Mesenchymal stem cell (in vitro differentiated cells and primary cell): ENCODE measurements around the gene MED13L.
"Not testable (repeated sequence)": the region's sequence is repeated elsewhere in the genome, so short reads cannot be mapped to it uniquely, and the experiment has no call there.

Experiments used
- DNase-seq: peaks from one replicate; pipeline ENCODE4 v3.0.0-alpha.2; 2013
- H2AFZ ChIP-seq: one replicate; pipeline ENCODE4 v1.6.1; 2013; ENCODE audit warnings: low read depth, mild to moderate bottlenecking, control low read depth, inconsistent platforms, low read length, moderate library complexity
- H2AK5ac ChIP-seq: 2 replicates; pipeline ENCODE4 v1.6.1; 2013; ENCODE audit warnings: low read length, moderate library complexity, mild to moderate bottlenecking, inconsistent platforms; ENCODE audit not compliant: severe bottlenecking
- H2BK120ac ChIP-seq: one replicate; pipeline ENCODE4 v1.6.1; 2013; ENCODE audit warnings: low read depth, mild to moderate bottlenecking, inconsistent platforms, low read length, moderate library complexity
- H2BK12ac ChIP-seq, 2 experiments: one replicate each; pipeline ENCODE4 v1.6.1; 2013; ENCODE audit warnings: inconsistent platforms in 2 of 2, low read length in 2 of 2, mild to moderate bottlenecking in 2 of 2, moderate library complexity in 2 of 2, control low read depth in 1 of 2
- H2BK15ac ChIP-seq: one replicate; pipeline ENCODE4 v1.6.1; 2013; ENCODE audit warnings: mild to moderate bottlenecking, low read depth, inconsistent platforms; ENCODE audit not compliant: poor library complexity, severe bottlenecking
- H2BK5ac ChIP-seq: 2 replicates; pipeline ENCODE4 v1.6.1; 2013; ENCODE audit warnings: low read depth, mild to moderate bottlenecking, low read length, control low read depth, inconsistent platforms; ENCODE audit not compliant: poor library complexity, severe bottlenecking
- H3K14ac ChIP-seq, 2 experiments: one replicate each; pipeline ENCODE4 v1.6.1; 2013; ENCODE audit warnings: inconsistent platforms in 2 of 2, low read length in 2 of 2, control low read depth in 1 of 2, mild to moderate bottlenecking in 1 of 2, moderate library complexity in 1 of 2
- H3K18ac ChIP-seq, 2 experiments: one replicate each; pipeline ENCODE4 v1.6.1; 2013; ENCODE audit warnings: inconsistent platforms in 2 of 2, low read length in 2 of 2, control low read depth in 1 of 2, low read depth in 1 of 2, mild to moderate bottlenecking in 1 of 2
- H3K23ac ChIP-seq, 2 experiments: one replicate each; pipeline ENCODE4 v1.6.1; 2013; ENCODE audit warnings: inconsistent platforms in 2 of 2, low read length in 2 of 2, mild to moderate bottlenecking in 2 of 2, moderate library complexity in 2 of 2, control low read depth in 1 of 2
- H3K27ac ChIP-seq: 2 replicates; pipeline ENCODE4 v1.5.1; 2013; ENCODE audit warnings: mild to moderate bottlenecking, moderate library complexity, low read length, control low read depth, inconsistent platforms; ENCODE audit not compliant: poor library complexity, severe bottlenecking
- H3K27me3 ChIP-seq, 2 experiments: 2 replicates each; pipeline versions ENCODE4 v1.6.1 to v1.7.0; 2013; ENCODE audit warnings: low read length in 2 of 2, mild to moderate bottlenecking in 2 of 2, moderate library complexity in 2 of 2, control low read depth in 1 of 2, inconsistent platforms in 1 of 2; ENCODE audit not compliant: control insufficient read depth in 1 of 2, insufficient read depth in 1 of 2
- H3K36me3 ChIP-seq, 2 experiments: 2 replicates each; pipeline versions ENCODE4 v1.6.1 to v1.7.0; 2013; ENCODE audit warnings: low read length in 2 of 2, control low read depth in 1 of 2, inconsistent platforms in 1 of 2, low read depth in 1 of 2, mild to moderate bottlenecking in 1 of 2; ENCODE audit not compliant: insufficient read depth in 2 of 2, control insufficient read depth in 1 of 2
- H3K4ac ChIP-seq, 2 experiments: one replicate each; pipeline ENCODE4 v1.6.1; 2013; ENCODE audit warnings: inconsistent platforms in 2 of 2, low read length in 2 of 2, mild to moderate bottlenecking in 2 of 2, moderate library complexity in 2 of 2, control low read depth in 1 of 2, low read depth in 1 of 2
- H3K4me1 ChIP-seq: 2 replicates; pipeline ENCODE4 v1.6.1; 2013; ENCODE audit warnings: low read depth, low read length, control low read depth; ENCODE audit not compliant: control insufficient read depth, insufficient read depth
- H3K4me2 ChIP-seq: 2 replicates; pipeline ENCODE4 v1.6.1; 2013; ENCODE audit warnings: low read length, mild to moderate bottlenecking, inconsistent platforms; ENCODE audit not compliant: poor library complexity, severe bottlenecking
- H3K4me3 ChIP-seq, 2 experiments: 2 replicates each; pipeline versions ENCODE4 v1.5.1 to v1.7.0; 2013; ENCODE audit warnings: low read length in 2 of 2, mild to moderate bottlenecking in 2 of 2, control low read depth in 1 of 2, low read depth in 1 of 2; ENCODE audit not compliant: insufficient read depth in 1 of 2
- H3K79me1 ChIP-seq: replicated peaks from 2 replicates; pipeline ENCODE4 v1.6.1; 2013; ENCODE audit warnings: mild to moderate bottlenecking, control low read depth, low read length, inconsistent platforms; ENCODE audit not compliant: poor library complexity, severe bottlenecking
- H3K9ac ChIP-seq: 2 replicates; pipeline ENCODE4 v1.7.0; 2013; ENCODE audit warnings: mild to moderate bottlenecking, low read length, moderate library complexity
- H3K9me3 ChIP-seq: 2 replicates; pipeline ENCODE4 v1.7.0; 2013; ENCODE audit warnings: mild to moderate bottlenecking, low read length; ENCODE audit not compliant: control insufficient read depth
- H4K8ac ChIP-seq: one replicate; pipeline ENCODE4 v1.6.1; 2013; ENCODE audit warnings: inconsistent platforms, mild to moderate bottlenecking, low read length, moderate library complexity
- H4K91ac ChIP-seq: one replicate; pipeline ENCODE4 v1.6.1; 2013; ENCODE audit warnings: mild to moderate bottlenecking, low read length, inconsistent platforms
- WGBS: methylation state at CpG from one replicate; pipeline ENCODE4 v1.1.7; 2013; ENCODE audit warnings: mixed read lengths; 5-methylcytosine and 5-hydroxymethylcytosine counted together

MED13L gene

GRCh38 chr12:116288735-116289134 lies 11.2 kb upstream of the MED13L start:
- H3K4me3 ChIP-seq: peak overlapping the region in 1 of 2 experiments; percentile 8
- H3K9me3 ChIP-seq: no peaks in the 10 kb centered on the region
- WGBS: 100% methylated on average over 3 of the region's 3 CpGs
- no peak overlapping the region for H3K4me2 ChIP-seq
- H3K23ac ChIP-seq: no peak overlapping the region
- no peak overlapping the region for H2BK5ac ChIP-seq
- H3K9ac ChIP-seq: no peak overlapping the region
- DNase-seq: no peak
- no peaks in the 10 kb centered on the region for H3K79me1 ChIP-seq
- no peaks in the 10 kb centered on the region for H3K27me3 ChIP-seq
- H2BK12ac ChIP-seq: no peak overlapping the region
- H4K91ac ChIP-seq: no peak overlapping the region
- H2BK120ac ChIP-seq: no peak overlapping the region
- H3K4me1 ChIP-seq: no peaks in the 10 kb centered on the region
- H2AFZ ChIP-seq: no peak overlapping the region
- H3K4ac ChIP-seq: no peak overlapping the region
- no peak overlapping the region for H4K8ac ChIP-seq
- no peak overlapping the region for H3K14ac ChIP-seq
- no peak overlapping the region for H2BK15ac ChIP-seq
- no peak overlapping the region for H3K27ac ChIP-seq
- no peak overlapping the region for H2AK5ac ChIP-seq
- no peaks in the 10 kb centered on the region for H3K36me3 ChIP-seq
- H3K18ac ChIP-seq: no peak overlapping the region

GRCh38 chr12:116287842-116288301 lies 10.4 kb upstream of the MED13L start:
- H3K36me3 ChIP-seq: no peaks in the 10 kb centered on the region
- no peak overlapping the region for H2BK5ac ChIP-seq
- H3K4ac ChIP-seq: no peak overlapping the region
- H3K23ac ChIP-seq: no peak overlapping the region
- no peaks in the 10 kb centered on the region for H3K4me1 ChIP-seq
- no peak overlapping the region for H4K91ac ChIP-seq
- H4K8ac ChIP-seq: no peak overlapping the region
- no peaks in the 10 kb centered on the region for H3K9me3 ChIP-seq
- H3K4me2 ChIP-seq: no peak overlapping the region
- H3K14ac ChIP-seq: no peak overlapping the region
- no peaks in the 10 kb centered on the region for H3K79me1 ChIP-seq
- no peak overlapping the region for H2AK5ac ChIP-seq
- no peak overlapping the region for H2BK12ac ChIP-seq
- no peak overlapping the region for H2BK15ac ChIP-seq
- no peaks in the 10 kb centered on the region for H3K27me3 ChIP-seq
- H3K9ac ChIP-seq: no peak overlapping the region
- no peak overlapping the region for H3K4me3 ChIP-seq
- H3K27ac ChIP-seq: no peak overlapping the region
- WGBS: 85% methylated on average over 3 of the region's 3 CpGs
- H2BK120ac ChIP-seq: no peak overlapping the region
- no peak for DNase-seq
- no peak overlapping the region for H2AFZ ChIP-seq
- no peak overlapping the region for H3K18ac ChIP-seq

GRCh38 chr12:116284396-116284795 lies 6.9 kb upstream of the MED13L start:
- Histone ChIP-seq H3K9me3 (no peaks in the 10 kb centered on the region), H3K27ac (no peak overlapping the region), H3K36me3 (no peaks in the 10 kb centered on the region), H3K4ac (no peak overlapping the region), H2BK5ac (no peak overlapping the region), H3K27me3 (no peaks in the 10 kb centered on the region), H3K23ac (no peak overlapping the region), H3K9ac (no peak overlapping the region), H4K8ac (no peak overlapping the region), H2BK12ac (no peak overlapping the region), H2BK120ac (no peak overlapping the region), H3K18ac (peak overlapping the region in 1 of 2 experiments; percentile 38), H3K4me1 (peaks cover 3% of the 10 kb centered on the region), H2AK5ac (peak overlapping the region; percentile 53), H3K79me1 (no peaks in the 10 kb centered on the region), H2AFZ (no peak overlapping the region), H3K4me3 (no peak overlapping the region), H2BK15ac (no peak overlapping the region), H4K91ac (no peak overlapping the region), H3K14ac (no peak overlapping the region), H3K4me2 (no peak overlapping the region)
- DNase-seq: no peak
- WGBS: 96% methylated on average over 5 of the region's 5 CpGs

GRCh38 chr12:116283881-116284280 lies 6.4 kb upstream of the MED13L start:
- not testable (repeated sequence) for H3K27me3 ChIP-seq, H3K79me1 ChIP-seq, H3K4ac ChIP-seq, DNase-seq, H2BK5ac ChIP-seq, H3K23ac ChIP-seq, H3K9me3 ChIP-seq, H3K4me2 ChIP-seq, H3K9ac ChIP-seq, H3K27ac ChIP-seq, H4K8ac ChIP-seq, H4K91ac ChIP-seq, H3K4me3 ChIP-seq, H2AK5ac ChIP-seq, H2BK12ac ChIP-seq, H3K14ac ChIP-seq, H2AFZ ChIP-seq, H2BK15ac ChIP-seq, H3K4me1 ChIP-seq, H3K36me3 ChIP-seq, H3K18ac ChIP-seq, H2BK120ac ChIP-seq
- WGBS: 97% methylated on average over 8 of the region's 8 CpGs
